Small intestine (tissue), 7 donors: ENCODE results near the gene SMG9. TPM values are rescaled to one million over a fixed set of nuclear protein-coding genes. Genes with fewer than 3 reads are reported as not detected.
"Not testable (repeated sequence)": the region's sequence is repeated elsewhere in the genome, so short reads cannot be mapped to it uniquely, and the experiment has no call there.

ENCODE experiments used
- DNase-seq, 2 donors: peaks; one replicate each; pipeline versions ENCODE4 v3.0.0 to v3.0.0-alpha.2; 2013
- FAIRE-seq: peaks from 2 replicates; lab custom pipeline; 2012; peaks lifted over from hg19 to GRCh38; lab: Jason Lieb, UNC
- H3K27ac ChIP-seq, 3 donors: one replicate each; pipeline ENCODE4 v1.5.1; 2013; ENCODE audit warnings: low read length in 2 of 3, mild to moderate bottlenecking in 2 of 3, control low read depth in 1 of 3, inconsistent platforms in 1 of 3, low read depth in 1 of 3, moderate library complexity in 1 of 3
- H3K27me3 ChIP-seq, 3 donors: one replicate each; pipeline ENCODE4 v1.6.1; 2013; ENCODE audit warnings: low read length in 3 of 3, inconsistent platforms in 1 of 3; ENCODE audit not compliant: control insufficient read depth in 3 of 3, insufficient read depth in 3 of 3
- H3K36me3 ChIP-seq, 3 donors: one replicate each; pipeline ENCODE4 v1.6.1; 2013; ENCODE audit warnings: low read length in 3 of 3, inconsistent platforms in 1 of 3, low read depth in 1 of 3, mild to moderate bottlenecking in 1 of 3, moderate library complexity in 1 of 3; ENCODE audit not compliant: control insufficient read depth in 3 of 3, insufficient read depth in 2 of 3
- H3K4me1 ChIP-seq, 3 donors: one replicate each; pipeline ENCODE4 v1.6.1; 2013; ENCODE audit warnings: low read length in 2 of 3, inconsistent platforms in 1 of 3, low read depth in 1 of 3, mild to moderate bottlenecking in 1 of 3, moderate library complexity in 1 of 3; ENCODE audit not compliant: control insufficient read depth in 3 of 3, insufficient read depth in 2 of 3
- H3K4me3 ChIP-seq, 3 donors: one replicate each; pipeline ENCODE4 v1.5.1; 2013; ENCODE audit warnings: low read length in 3 of 3, control low read depth in 1 of 3, inconsistent platforms in 1 of 3, low read depth in 1 of 3, mild to moderate bottlenecking in 1 of 3, moderate library complexity in 1 of 3
- H3K9me3 ChIP-seq, 2 donors: one replicate each; pipeline ENCODE4 v1.6.1; 2013; ENCODE audit warnings: low read depth in 1 of 2, low read length in 1 of 2; ENCODE audit not compliant: control insufficient read depth in 2 of 2, insufficient read depth in 1 of 2
- WGBS, 3 donors: extraction: QIAGEN DNeasy Blood & Tissue Kit; methylation state at CpG; one replicate each; pipeline ENCODE4 v1.1.7; 2013; 5-methylcytosine and 5-hydroxymethylcytosine counted together
- polyA plus RNA-seq, 4 donors: library from polyadenylated mRNA; stranded (reverse) in 3 of 4; unstranded in 1 of 4; fragments of 200-250 nt in 3 of 4; fragments of 120-200 nt in 1 of 4; gene quantifications; one replicate each; pipeline versions ENCODE4 v1.2.1 to v1.2.3, GENCODE V29; 2013
- donor health status: healthy with polysubstance abuse.
- donor health status: control.
- donor health status: control.
- donor health status: Bipolar disorder and iron deficiency.
- donor health status: healthy.

The SMG9 gene
- polyA plus RNA-seq, 4 donors = 21.3 to 32.4 (median 26.5) TPM

DNA sequence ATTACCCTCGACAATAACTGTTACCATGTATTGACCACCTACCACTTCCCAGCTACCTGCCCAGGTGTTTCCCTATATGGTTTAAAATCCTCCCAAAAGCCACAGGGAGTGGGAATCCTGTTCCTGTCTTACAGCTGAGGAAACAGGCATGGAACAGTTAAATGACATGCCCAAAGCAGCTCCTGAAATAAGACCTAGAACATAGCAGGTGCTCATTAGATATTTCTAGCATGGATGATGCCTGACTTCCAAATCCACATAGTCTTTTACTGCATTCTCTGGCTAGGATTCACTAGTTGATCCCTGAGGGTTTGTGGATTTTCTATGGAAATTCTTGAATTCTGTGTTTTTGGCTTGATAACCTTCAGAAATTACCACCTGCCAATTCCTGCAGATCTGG is 13.1 kb upstream of the SMG9 start:
- peaks cover 0 to 5% (median 0%) of the 10 kb centered on the region in 3 donors for H3K4me1 ChIP-seq

GRCh38 chr19:43767316-43767715 is 12.6 kb upstream of the SMG9 start:
- WGBS, 3 donors = 82 to 86% (median 84%) methylated on average over 7 of the region's 7 CpGs
- H3K27me3 ChIP-seq = no peaks in the 10 kb centered on the region
- H3K36me3 ChIP-seq = peaks cover 0 to 11% (median 0%) of the 10 kb centered on the region in 3 donors
- H3K4me3 ChIP-seq = no peak overlapping the region
- FAIRE-seq (no peak), DNase-seq (no peak)
- H3K27ac ChIP-seq = no peak overlapping the region
- H3K4me1 ChIP-seq = peaks cover 0 to 5% (median 0%) of the 10 kb centered on the region in 3 donors
- no peaks in the 10 kb centered on the region for H3K9me3 ChIP-seq

More for the DNA sequence above, 13.1 kb upstream of the SMG9 start:
- FAIRE-seq = no peak
- H3K36me3 ChIP-seq = peaks cover 0 to 11% (median 0%) of the 10 kb centered on the region in 3 donors
- H3K27me3 ChIP-seq = no peaks in the 10 kb centered on the region
- H3K9me3 ChIP-seq = no peaks in the 10 kb centered on the region
- 68 to 82% (median 74%) methylated on average over 1 of the region's 1 CpG for WGBS, 3 donors
- no peak for DNase-seq
- H3K4me3 ChIP-seq = no peak overlapping the region
- no peak overlapping the region for H3K27ac ChIP-seq

DNA sequence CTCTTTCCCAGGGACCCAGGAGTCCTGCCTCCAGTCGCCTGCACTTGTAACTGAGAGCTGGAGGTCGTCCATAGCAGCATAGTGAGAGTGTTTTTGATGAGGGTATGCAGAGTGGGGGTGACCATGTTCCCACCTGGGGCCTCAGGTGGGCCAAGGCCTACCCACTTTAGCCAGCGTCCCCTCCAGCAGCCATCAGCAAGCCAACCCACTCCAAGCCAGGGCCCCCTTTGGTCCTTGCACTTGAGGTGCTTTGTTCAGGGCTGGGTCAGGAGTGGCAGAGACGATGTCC is 11.9 kb upstream of the SMG9 start:
- WGBS, 3 donors = 70 to 78% (median 75%) methylated on average over 4 of the region's 4 CpGs
- no peak for FAIRE-seq

GRCh38 chr19:43765109-43765876 is 10.5 kb upstream of the SMG9 start:
- 44 to 59% (median 46%) methylated on average over 16 of the region's 16 CpGs for WGBS, 3 donors
- Histone ChIP-seq H3K27ac (peak overlapping the region in 1 of 3 donors; percentile 79), H3K36me3 (peaks cover 0 to 11% (median 0%) of the 10 kb centered on the region in 3 donors), H3K4me3 (no peak overlapping the region), H3K9me3 (no peaks in the 10 kb centered on the region), H3K4me1 (peaks cover 0 to 5% (median 0%) of the 10 kb centered on the region in 3 donors), H3K27me3 (no peaks in the 10 kb centered on the region)
- FAIRE-seq (no peak), DNase-seq (peak in 1 of 2 donors; percentile 44)

More for the DNA sequence above, 11.9 kb upstream of the SMG9 start:
- Histone ChIP-seq H3K9me3 (no peaks in the 10 kb centered on the region), H3K27me3 (no peaks in the 10 kb centered on the region), H3K4me3 (no peak overlapping the region), H3K36me3 (peaks cover 0 to 11% (median 0%) of the 10 kb centered on the region in 3 donors), H3K27ac (peak overlapping the region in 1 of 3 donors; percentile 34), H3K4me1 (peaks cover 0 to 5% (median 0%) of the 10 kb centered on the region in 3 donors)
- DNase-seq = no peak

DNA sequence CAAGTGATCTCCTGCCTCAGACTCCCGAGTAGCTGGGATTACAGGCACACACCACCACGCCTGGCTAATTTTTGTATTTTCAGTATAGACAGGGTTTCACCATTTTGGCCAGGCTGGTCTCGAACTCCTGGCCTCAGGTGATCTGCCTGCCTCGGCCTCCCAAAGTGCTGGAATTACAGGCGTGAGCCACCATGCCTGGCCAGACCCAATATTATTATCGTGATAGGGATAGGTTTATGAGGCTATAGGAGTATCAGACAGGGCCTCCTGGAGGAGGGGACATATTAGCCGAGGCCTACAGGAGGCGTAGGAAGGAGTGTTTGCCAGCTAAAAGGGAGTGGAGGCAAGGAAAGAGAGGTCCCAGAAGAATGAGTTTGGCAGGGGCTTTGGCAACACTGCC is 9.9 kb upstream of the SMG9 start:
- peak overlapping the region in 1 of 3 donors; percentile 79 for H3K27ac ChIP-seq
- DNase-seq, H3K4me3 ChIP-seq, H3K4me1 ChIP-seq, FAIRE-seq, H3K9me3 ChIP-seq, H3K27me3 ChIP-seq: not testable (repeated sequence)
- H3K36me3 ChIP-seq = peaks cover 0 to 10% (median 0%) of the 10 kb centered on the region in 3 donors
- 75 to 84% (median 78%) methylated on average over 8 of the region's 8 CpGs for WGBS, 3 donors

- WGBS, 3 donors = 61 to 72% (median 70%) methylated on average over 3 of the region's 3 CpGs
- Histone ChIP-seq H3K36me3 (peaks cover 0 to 5% (median 0%) of the 10 kb centered on the region in 3 donors), H3K27me3 (no peaks in the 10 kb centered on the region), H3K9me3 (no peaks in the 10 kb centered on the region), H3K4me1 (peaks cover 0 to 5% (median 0%) of the 10 kb centered on the region in 3 donors), H3K27ac (peak overlapping the region in 1 of 3 donors; percentile 21), H3K4me3 (no peak overlapping the region)
- FAIRE-seq = no peak
- no peak for DNase-seq
Observed at GRCh38 chr19:43763473-43763939, 8.7 kb upstream of the SMG9 start.

DNA sequence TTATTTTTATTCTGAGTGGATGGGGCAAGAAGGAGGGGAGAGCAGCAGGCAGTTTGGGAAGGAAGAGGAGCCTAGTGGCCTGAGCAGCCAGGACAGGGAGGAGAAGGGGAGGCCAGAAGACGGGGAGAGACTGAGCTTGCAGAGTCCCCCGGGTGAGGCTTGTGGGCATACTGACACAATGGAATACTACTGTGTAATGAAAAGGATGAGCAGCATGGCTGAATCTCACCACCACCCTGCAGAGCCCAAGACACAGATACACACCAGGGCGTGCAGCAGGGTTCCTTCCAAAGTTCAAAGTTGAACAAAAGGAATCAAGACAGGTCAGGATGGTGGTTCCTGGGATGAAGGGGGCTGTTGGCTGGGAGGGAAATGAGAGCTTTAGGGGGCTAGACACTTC is 8.1 kb upstream of the SMG9 start:
- Histone ChIP-seq H3K4me3 (no peak overlapping the region), H3K9me3 (no peaks in the 10 kb centered on the region), H3K27ac (no peak overlapping the region), H3K4me1 (peaks cover 0 to 5% (median 0%) of the 10 kb centered on the region in 3 donors), H3K27me3 (no peaks in the 10 kb centered on the region), H3K36me3 (peaks cover 0 to 5% (median 0%) of the 10 kb centered on the region in 3 donors)
- no peak for DNase-seq
- 72 to 81% (median 75%) methylated on average over 3 of the region's 3 CpGs for WGBS, 3 donors
- FAIRE-seq = no peak

- H3K4me1 ChIP-seq = peaks cover 0 to 2% (median 0%) of the 10 kb centered on the region in 3 donors
- no peaks in the 10 kb centered on the region for H3K36me3 ChIP-seq
- 89 to 91% (median 91%) methylated on average over 4 of the region's 4 CpGs for WGBS, 3 donors
- H3K9me3 ChIP-seq = no peaks in the 10 kb centered on the region
- FAIRE-seq (no peak), DNase-seq (no peak)
- H3K27me3 ChIP-seq = no peaks in the 10 kb centered on the region
- H3K27ac ChIP-seq = no peak overlapping the region
- no peak overlapping the region for H3K4me3 ChIP-seq
Observed at GRCh38 chr19:43760941-43761340, 6.2 kb upstream of the SMG9 start.
